HG02763 (cell line): ENCODE data around the gene CNBD2.
A peak's percentile ranks its signal among the peaks of the same experiment; 100 is the strongest.
"Not testable (repeated sequence)": the region's sequence is repeated elsewhere in the genome, so short reads cannot be mapped to it uniquely, and the experiment has no call there.

Source experiments
- ATAC-seq: cut with Tn5 transposase; IDR thresholded peaks from one replicate; pipeline ENCODE4 v1.9.1; 2021; ENCODE audit warnings: mild to moderate bottlenecking, moderate library complexity; ENCODE audit not compliant: unreplicated experiment

CNBD2 gene

GRCh38 chr20:36060676-36061075, 92.3 kb downstream of the CNBD2 start:
- no peak for ATAC-seq

GRCh38 chr20:36061754-36062153, 93.4 kb downstream of the CNBD2 start:
- ATAC-seq: no peak

- no peak for ATAC-seq
Observed at GRCh38 chr20:36062799-36063198, 94.4 kb downstream of the CNBD2 start.

- no peak for ATAC-seq
Observed at GRCh38 chr20:36063916-36064657, 95.7 kb downstream of the CNBD2 start.

- ATAC-seq: peak; percentile 86
Observed at GRCh38 chr20:36064658-36065426, 96.5 kb downstream of the CNBD2 start.

GRCh38 chr20:36065427-36065998, 97.1 kb downstream of the CNBD2 start:
- ATAC-seq: no peak

GRCh38 chr20:36066777-36067176, 98.4 kb downstream of the CNBD2 start:
- ATAC-seq: no peak

- ATAC-seq: not testable (repeated sequence)
Observed at GRCh38 chr20:36068526-36068925, 100.1 kb downstream of the CNBD2 start.

- ATAC-seq: no peak
Observed at GRCh38 chr20:36070451-36070850, 102.1 kb downstream of the CNBD2 start.

GRCh38 chr20:36071848-36072247, 103.5 kb downstream of the CNBD2 start:
- no peak for ATAC-seq

- no peak for ATAC-seq
Observed at GRCh38 chr20:36074983-36075382, 106.6 kb downstream of the CNBD2 start.

GRCh38 chr20:36077762-36078161, 109.4 kb downstream of the CNBD2 start:
- not testable (repeated sequence) for ATAC-seq

GRCh38 chr20:36079486-36079885, 111.1 kb downstream of the CNBD2 start:
- ATAC-seq: no peak

- not testable (repeated sequence) for ATAC-seq
Observed at GRCh38 chr20:36079984-36080383, 111.6 kb downstream of the CNBD2 start.
